ENCODE data around the gene SLC22A14.
"Not testable (repeated sequence)": the region's sequence is repeated elsewhere in the genome, so short reads cannot be mapped to it uniquely, and the experiment has no call there.

SLC22A14 gene, protein sequence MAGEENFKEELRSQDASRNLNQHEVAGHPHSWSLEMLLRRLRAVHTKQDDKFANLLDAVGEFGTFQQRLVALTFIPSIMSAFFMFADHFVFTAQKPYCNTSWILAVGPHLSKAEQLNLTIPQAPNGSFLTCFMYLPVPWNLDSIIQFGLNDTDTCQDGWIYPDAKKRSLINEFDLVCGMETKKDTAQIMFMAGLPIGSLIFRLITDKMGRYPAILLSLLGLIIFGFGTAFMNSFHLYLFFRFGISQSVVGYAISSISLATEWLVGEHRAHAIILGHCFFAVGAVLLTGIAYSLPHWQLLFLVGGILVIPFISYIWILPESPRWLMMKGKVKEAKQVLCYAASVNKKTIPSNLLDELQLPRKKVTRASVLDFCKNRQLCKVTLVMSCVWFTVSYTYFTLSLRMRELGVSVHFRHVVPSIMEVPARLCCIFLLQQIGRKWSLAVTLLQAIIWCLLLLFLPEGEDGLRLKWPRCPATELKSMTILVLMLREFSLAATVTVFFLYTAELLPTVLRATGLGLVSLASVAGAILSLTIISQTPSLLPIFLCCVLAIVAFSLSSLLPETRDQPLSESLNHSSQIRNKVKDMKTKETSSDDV

GRCh38 chr3:38281895-38282686 lies at the start of gene SLC22A14:
SLC22A14 (plus strand) TSS chr3:38282294; CDS start chr3:38306027, 23,733 bp downstream.
- DNase-seq = no peak

DNA sequence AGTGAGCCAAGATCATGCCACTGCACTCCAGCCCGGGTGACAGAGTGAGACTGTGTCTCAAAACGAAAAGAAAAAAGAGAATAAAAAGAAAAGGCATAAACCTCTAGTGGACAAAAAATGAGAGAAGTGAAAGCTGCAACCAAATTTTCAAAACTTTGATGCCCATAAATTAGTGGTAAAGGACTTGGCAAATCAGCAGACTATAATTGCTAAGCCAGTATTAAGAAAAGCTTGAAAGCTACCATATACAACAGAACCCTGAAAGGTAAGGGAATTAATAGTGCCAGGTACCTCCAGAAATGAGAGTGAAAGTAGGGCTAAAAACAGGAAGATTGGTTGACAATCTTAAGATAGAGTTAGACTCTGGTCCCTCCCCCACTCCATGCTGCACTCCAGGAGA lies 49.4 kb upstream of the SLC22A14 start:
- DNase-seq = no peak

DNA sequence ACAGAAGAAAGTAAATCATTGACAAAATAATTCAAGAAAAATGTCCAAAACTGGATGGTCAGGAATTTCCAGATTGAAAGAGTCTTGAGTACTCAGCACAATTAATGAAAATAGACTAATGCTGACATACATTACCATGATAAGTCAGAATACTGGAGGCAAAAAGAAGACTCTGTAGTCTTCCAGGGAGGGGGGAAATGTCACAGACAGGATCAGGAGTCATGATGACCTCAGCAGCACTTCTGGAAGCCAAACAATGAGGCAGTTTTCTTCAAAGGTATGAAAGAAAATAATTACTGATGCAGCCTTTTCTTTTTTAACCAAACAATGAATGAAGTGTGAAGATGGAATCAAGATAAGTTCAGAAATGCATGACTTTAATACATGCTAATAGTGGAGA lies 46.6 kb upstream of the SLC22A14 start:
- no peak for DNase-seq

- no peak for DNase-seq
Measured at GRCh38 chr3:38238416-38239008, 43.6 kb upstream of the SLC22A14 start.

GRCh38 chr3:38242812-38243211 lies 39.3 kb upstream of the SLC22A14 start:
- DNase-seq = not testable (repeated sequence)

GRCh38 chr3:38245930-38246329 lies 36.2 kb upstream of the SLC22A14 start:
- no peak for DNase-seq

DNA sequence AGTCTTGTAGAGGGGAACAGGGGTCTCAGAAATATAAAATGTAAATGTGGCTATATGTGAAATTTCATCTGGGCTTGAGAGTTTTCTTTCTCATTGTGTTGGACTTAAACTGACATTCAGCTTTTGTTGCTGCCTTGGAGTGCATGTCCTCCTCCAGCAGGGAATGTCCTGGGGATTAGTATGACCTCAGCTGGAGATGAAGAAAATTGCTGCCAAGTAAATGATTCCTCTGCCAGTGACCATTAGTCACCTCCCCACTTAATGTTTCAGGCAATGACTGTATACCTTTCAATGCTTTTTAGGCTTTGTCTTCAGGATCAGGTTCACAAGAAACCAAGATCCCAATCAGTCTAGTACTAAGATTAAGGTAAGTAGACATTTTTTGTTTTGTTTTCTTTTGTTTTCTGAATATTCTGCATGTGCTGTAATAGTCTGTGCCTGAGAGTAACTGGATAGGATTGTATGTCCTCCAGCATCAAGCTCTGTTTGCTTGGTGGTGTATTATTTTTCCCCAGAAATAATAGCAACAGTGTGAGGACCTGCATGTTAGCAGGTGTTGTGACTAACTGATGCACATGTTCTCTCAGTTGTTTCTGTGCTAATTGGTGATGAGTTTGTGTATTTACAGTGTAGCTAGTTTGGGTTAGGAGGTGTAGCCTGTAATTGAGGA lies 34.6 kb upstream of the SLC22A14 start:
- DNase-seq = no peak

GRCh38 chr3:38250198-38250597 lies 31.9 kb upstream of the SLC22A14 start:
- no peak for DNase-seq

- no peak for DNase-seq
Measured at GRCh38 chr3:38251197-38251596, 30.9 kb upstream of the SLC22A14 start.

DNA sequence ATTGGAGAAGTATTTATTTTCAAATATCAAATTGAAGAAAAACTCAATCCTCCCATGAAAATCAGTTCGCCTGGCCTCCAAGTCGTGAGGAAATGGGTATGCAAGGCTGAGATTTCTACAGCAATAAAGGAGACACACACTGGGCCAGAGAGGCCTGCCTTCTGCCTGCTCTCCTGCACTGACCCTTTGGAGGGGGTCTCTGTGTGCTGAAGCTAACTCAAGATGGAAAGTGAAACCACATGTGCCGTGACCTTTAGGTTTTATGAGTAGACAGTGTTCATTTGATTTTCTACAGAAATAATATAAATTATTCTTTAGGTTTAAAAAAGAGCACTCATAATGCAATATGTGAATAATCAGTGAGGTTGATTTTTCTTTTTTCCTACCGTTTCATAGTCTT lies 28.4 kb upstream of the SLC22A14 start:
- DNase-seq = no peak

- peak; percentile 6 for DNase-seq
Measured at GRCh38 chr3:38254872-38255271, 27.2 kb upstream of the SLC22A14 start.

DNA sequence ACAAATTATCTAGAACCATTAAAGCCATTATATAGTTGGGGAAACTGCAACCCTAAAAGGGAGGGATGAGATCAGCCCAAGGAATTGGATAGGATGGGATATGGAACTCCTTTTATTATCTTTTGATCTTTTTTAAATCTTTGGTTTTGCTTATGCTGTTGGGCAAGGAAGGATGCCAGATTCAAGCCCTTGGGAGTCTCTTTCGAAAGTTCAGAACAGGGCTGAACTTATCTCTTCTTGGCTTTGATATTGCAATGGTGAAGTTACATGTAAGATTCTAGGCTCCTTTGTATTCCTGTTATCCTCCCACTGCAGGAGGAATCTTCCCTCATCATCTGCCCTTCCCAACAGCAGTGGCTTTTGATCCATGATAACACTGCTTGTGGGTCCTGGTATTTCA lies 26.5 kb upstream of the SLC22A14 start:
- DNase-seq = no peak

DNA sequence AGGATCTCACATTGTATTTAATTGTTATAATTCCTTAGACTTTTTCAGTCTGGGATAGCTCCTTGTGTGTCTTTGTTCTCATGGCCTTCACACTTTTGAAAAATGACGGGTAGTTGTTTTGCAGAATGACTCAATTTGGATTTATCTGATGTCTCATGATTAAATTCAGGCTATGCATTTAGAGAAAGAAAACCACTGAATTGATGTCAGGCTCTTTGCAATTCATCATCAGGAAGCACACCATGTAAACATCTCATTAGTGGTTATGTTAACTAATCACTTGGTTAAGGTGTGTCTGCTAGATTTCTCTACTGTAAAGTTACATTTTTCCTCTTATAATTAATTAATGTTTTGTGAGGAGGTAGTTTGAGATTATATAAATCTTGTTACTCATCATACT lies 24.5 kb upstream of the SLC22A14 start:
- DNase-seq = no peak

GRCh38 chr3:38260474-38260873 lies 21.6 kb upstream of the SLC22A14 start:
- no peak for DNase-seq

DNA sequence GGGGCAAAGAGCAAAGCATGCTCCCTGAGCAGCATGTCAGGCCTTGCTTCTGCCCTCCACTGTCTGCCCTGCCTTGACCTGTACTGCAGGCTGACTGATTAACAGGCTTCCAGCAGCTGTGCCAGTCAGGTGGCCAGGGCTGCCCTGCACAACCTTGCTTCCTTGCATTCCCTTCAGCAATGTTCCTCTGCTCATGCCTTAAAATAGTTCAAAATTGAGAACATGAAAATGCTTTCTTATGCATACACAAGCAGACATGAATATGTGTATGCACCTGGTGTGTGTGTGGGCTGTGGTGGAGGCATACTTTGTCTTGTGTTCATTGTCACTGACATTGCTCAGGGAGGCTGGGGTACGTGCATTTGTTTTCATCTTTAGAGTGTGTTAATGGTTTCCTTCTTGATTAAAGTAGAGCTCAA lies 17.7 kb upstream of the SLC22A14 start:
- DNase-seq = no peak

DNA sequence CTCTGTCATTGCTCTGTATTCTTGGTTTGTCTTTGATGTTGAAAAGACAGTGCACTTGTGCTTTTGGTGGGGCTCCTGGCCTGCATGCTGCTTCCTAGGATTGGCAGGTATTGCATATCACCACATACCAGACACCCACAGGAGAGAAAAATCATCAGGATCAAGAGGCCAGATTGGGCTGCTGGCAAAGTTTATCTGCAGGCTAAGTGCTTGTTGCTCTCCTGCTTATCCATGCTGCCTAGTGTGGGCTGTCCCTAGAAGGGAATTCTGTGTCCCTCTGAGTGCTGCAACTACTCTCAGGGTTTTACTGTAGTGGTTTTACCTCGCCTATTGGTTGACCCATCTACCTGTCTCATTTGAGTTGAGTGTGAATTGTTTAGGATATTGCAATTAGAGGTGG lies 17.3 kb upstream of the SLC22A14 start:
- DNase-seq = no peak

DNA sequence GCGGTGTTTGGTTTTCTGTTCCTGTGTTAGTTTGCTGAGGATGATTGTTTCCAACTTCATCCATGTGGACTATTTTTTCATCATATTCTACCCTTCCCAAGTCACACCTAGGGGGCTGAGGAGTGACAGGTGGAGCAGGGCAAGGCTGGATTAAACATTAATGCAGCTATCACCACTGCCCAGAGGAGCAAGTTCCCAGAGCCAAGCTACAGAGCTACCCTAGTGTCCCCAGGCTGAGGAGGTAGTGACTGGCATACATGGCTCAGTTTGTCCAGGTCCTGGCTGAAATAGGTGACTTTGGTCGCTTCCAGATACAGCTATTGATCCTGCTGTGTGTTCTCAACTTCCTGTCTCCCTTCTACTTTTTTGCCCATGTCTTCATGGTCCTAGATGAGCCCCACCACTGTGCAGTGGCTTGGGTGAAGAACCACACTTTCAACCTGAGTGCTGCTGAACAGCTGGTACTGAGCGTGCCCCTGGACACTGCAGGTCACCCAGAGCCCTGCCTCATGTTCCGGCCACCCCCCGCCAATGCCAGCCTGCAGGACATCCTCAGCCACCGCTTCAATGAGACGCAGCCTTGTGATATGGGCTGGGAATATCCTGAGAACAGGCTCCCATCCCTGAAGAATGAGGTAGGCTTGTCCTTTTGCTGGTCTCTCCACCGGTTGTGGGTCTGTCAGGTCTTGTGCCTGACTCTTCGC lies 16.3 kb upstream of the SLC22A14 start, which contains the start of gene SLC22A13:
SLC22A13 (plus strand) TSS at position 209 of the 704 bp plus-strand sequence; CDS start at position 258, 49 bp downstream.
- no peak for DNase-seq

DNA sequence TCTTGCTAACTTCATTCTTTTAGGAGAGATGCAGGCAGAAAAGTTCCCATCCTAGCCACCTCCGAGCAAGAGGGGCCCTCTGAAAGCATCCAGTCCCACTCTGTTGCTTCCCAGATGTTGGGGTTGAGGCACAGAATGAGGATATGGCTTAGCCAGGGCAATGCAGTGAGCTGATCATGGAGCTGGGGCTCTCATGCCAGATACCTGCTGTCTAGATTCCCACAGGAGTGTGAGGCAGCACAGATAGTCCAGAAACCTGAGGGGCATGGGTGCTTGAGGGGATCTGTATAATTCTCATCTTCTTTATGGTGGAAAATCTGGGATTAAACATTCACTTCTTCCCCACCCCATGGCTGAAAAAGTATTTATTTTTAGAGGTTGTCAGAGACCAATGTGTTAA lies 15.3 kb upstream of the SLC22A14 start:
- no peak for DNase-seq

GRCh38 chr3:38267662-38268061 lies 14.4 kb upstream of the SLC22A14 start:
- no peak for DNase-seq

- no peak for DNase-seq
Measured at GRCh38 chr3:38268087-38268486, 14.0 kb upstream of the SLC22A14 start.

- no peak for DNase-seq
Measured at GRCh38 chr3:38268522-38268921, 13.6 kb upstream of the SLC22A14 start.

GRCh38 chr3:38270606-38271005 lies 11.5 kb upstream of the SLC22A14 start:
- no peak for DNase-seq
